A549 (cell line): Measurements from ENCODE around the gene ZNF341. TPM values are rescaled to one million over a fixed set of nuclear protein-coding genes. Genes with fewer than 3 reads are reported as not detected.

Source experiments
- ATAC-seq, 2 experiments: fragments of 200-7000 bp in 1 of 2; fragments of >200 bp in 1 of 2; cut with Nextera tagmentation in 1 of 2; cut with Tn5 transposase in 1 of 2; 3 replicates each; pipeline versions ENCODE4 v1.8.0 to v1.9.1; 2018 to 2020; ENCODE audit warnings: mild to moderate bottlenecking in 1 of 2, moderate library complexity in 1 of 2
- CTCF ChIA-PET: fragments of 300-600 bp; sonication (Branson Sonifier 250); formaldehyde crosslinking; extraction: SDS; loops from one replicate; lab custom pipeline; 2021; ENCODE audit warnings: antibody characterized with exemption, inconsistent platforms; lab: Yijun Ruan, JAX
- POLR2A ChIA-PET: fragments of 350-600 bp; formaldehyde crosslinking; extraction: SDS; loops from one replicate; lab custom pipeline; 2021; ENCODE audit warnings: antibody characterized with exemption, inconsistent platforms; lab: Yijun Ruan, JAX
- DNase-seq, 2 experiments: peaks; one replicate each; pipeline versions ENCODE4 v3.0.0 to v3.0.0-alpha.2; 2011 to 2016; ENCODE audit warnings: low read depth in 1 of 2, low spot score in 1 of 2
- FAIRE-seq: peaks from 2 replicates; lab custom pipeline; 2011; peaks lifted over from hg19 to GRCh38; lab: Jason Lieb, UNC
- H3K27ac ChIP-seq, 2 experiments: fragments of >200 bp; sonication (Bioruptor Twin); formaldehyde crosslinking; 3 replicates each; pipeline ENCODE4 v1.5.1; 2016 to 2017
- H3K4me1 ChIP-seq: fragments of >200 bp; sonication (Bioruptor Twin); formaldehyde crosslinking; 3 replicates; pipeline ENCODE4 v1.6.1; 2016
- H3K4me2 ChIP-seq: fragments of >200 bp; sonication (Bioruptor Twin); formaldehyde crosslinking; 3 replicates; pipeline ENCODE4 v1.6.1; 2016
- H3K4me3 ChIP-seq: fragments of >200 bp; sonication (Bioruptor Twin); formaldehyde crosslinking; 3 replicates; pipeline ENCODE4 v1.5.1; 2016
- H3K9me3 ChIP-seq: fragments of >200 bp; sonication (Bioruptor Twin); formaldehyde crosslinking; 3 replicates; pipeline ENCODE4 v1.6.1; 2016
- CBX2 ChIP-seq: fragments of 200-600 bp; sonication (generic); IDR thresholded peaks from 2 replicates; pipeline ENCODE4 v1.6.1; 2016; ENCODE audit warnings: low read depth, mild to moderate bottlenecking, borderline replicate concordance
- CBX8 ChIP-seq: fragments of 200-600 bp; sonication (generic); IDR thresholded peaks from 2 replicates; pipeline ENCODE4 v1.6.1; 2016
- EP300 ChIP-seq, 2 experiments: fragments of >200 bp; sonication (Bioruptor Twin); formaldehyde crosslinking; IDR thresholded peaks; 2 replicates in 1 of 2; 3 replicates in 1 of 2; pipeline ENCODE4 v1.6.1; 2016 to 2017
- FOSB ChIP-seq: fragments of 250-450 bp; sonication (Bioruptor Pico); IDR thresholded peaks from 2 replicates; pipeline ENCODE4 v1.5.0; 2020; ENCODE audit warnings: mild to moderate bottlenecking, moderate library complexity
- FOSL2 ChIP-seq, 2 experiments: fragments of 450-650 bp in 1 of 2; fragments of >200 bp in 1 of 2; sonication (Bioruptor Twin) in 1 of 2; formaldehyde crosslinking; IDR thresholded peaks; 2 replicates each; pipeline versions ENCODE4 v1.5.0 to v1.6.1; 2016 to 2020; ENCODE audit warnings: mild to moderate bottlenecking in 1 of 2, moderate library complexity in 1 of 2
- HEYL ChIP-seq: fragments of 250-450 bp; sonication (Bioruptor Pico); IDR thresholded peaks from 2 replicates; pipeline ENCODE4 v1.8.0; 2021; ENCODE audit warnings: mild to moderate bottlenecking, moderate library complexity
- JUNB ChIP-seq: fragments of >200 bp; sonication (Bioruptor Twin); formaldehyde crosslinking; IDR thresholded peaks from 2 replicates; pipeline ENCODE4 v1.6.1; 2016
- KDM5A ChIP-seq: fragments of 200-600 bp; sonication (generic); IDR thresholded peaks from 2 replicates; pipeline ENCODE4 v1.6.1; 2016; ENCODE audit warnings: antibody characterized with exemption, mild to moderate bottlenecking
- MAFK ChIP-seq: fragments of 450-650 bp; IDR thresholded peaks from 2 replicates; pipeline ENCODE4 v1.6.1; 2014; ENCODE audit not compliant: partially characterized antibody
- MAZ ChIP-seq: fragments of 150-350 bp; IDR thresholded peaks from 2 replicates; pipeline ENCODE4 v1.6.1; 2014; ENCODE audit warnings: antibody characterized with exemption, low read depth, low read length, borderline replicate concordance
- MYC ChIP-seq: IDR thresholded peaks from 2 replicates; pipeline ENCODE4 v1.6.1; 2012; ENCODE audit warnings: mild to moderate bottlenecking, inconsistent platforms, low read length, improper control_type of control experiment, borderline replicate concordance
- NPAS2 ChIP-seq: fragments of 250-450 bp; sonication (Bioruptor Pico); IDR thresholded peaks from 2 replicates; pipeline ENCODE4 v1.8.0; 2022; ENCODE audit warnings: mild to moderate bottlenecking, moderate library complexity, borderline replicate concordance
- PHF8 ChIP-seq: fragments of 200-600 bp; sonication (generic); IDR thresholded peaks from 2 replicates; pipeline ENCODE4 v1.6.1; 2016; ENCODE audit warnings: low read depth, mild to moderate bottlenecking, antibody characterized with exemption, moderate library complexity, borderline replicate concordance
- RCOR1 ChIP-seq: fragments of 150-350 bp; IDR thresholded peaks from 2 replicates; pipeline ENCODE4 v1.6.1; 2014; ENCODE audit warnings: antibody characterized with exemption, low read length, low read depth
- RNF2 ChIP-seq: fragments of 200-600 bp; sonication (generic); IDR thresholded peaks from 2 replicates; pipeline ENCODE4 v1.6.1; 2016; ENCODE audit warnings: low read depth, mild to moderate bottlenecking, antibody characterized with exemption, moderate library complexity, borderline replicate concordance
- TFCP2L1 ChIP-seq: fragments of 250-450 bp; sonication (Bioruptor Pico); IDR thresholded peaks from 2 replicates; pipeline ENCODE4 v1.5.0; 2021; ENCODE audit warnings: mild to moderate bottlenecking
- ZC3H11A ChIP-seq: fragments of 450-650 bp; IDR thresholded peaks from 2 replicates; pipeline ENCODE4 v1.6.1; 2014; ENCODE audit warnings: antibody characterized with exemption, mild to moderate bottlenecking
- WGBS: methylation state at CpG from one replicate; pipeline ENCODE4 v1.1.6; 2017; ENCODE audit errors: missing lambda C conversion rate; 5-methylcytosine and 5-hydroxymethylcytosine counted together
- polyA plus RNA-seq, 4 experiments: library from polyadenylated mRNA; depleted of rRNA in 3 of 4; stranded (reverse); fragments of >200 nt; fragmentation: RNase III in 1 of 4; extraction: RNeasy Plus Mini Kit Qiagen cat#74134 plus additional on column Dnase treatment in 1 of 4; gene quantifications; 2 replicates in 3 of 4; 3 replicates in 1 of 4; pipeline ENCODE4 v1.2.3, GENCODE V29; 2011 to 2017
- TF ChIP-seq, protein P1 (sequence below): fragments of 250-450 bp; sonication (Bioruptor Pico); IDR thresholded peaks from 2 replicates; pipeline ENCODE4 v1.5.0; 2020; ENCODE audit warnings: low read depth, mild to moderate bottlenecking, moderate library complexity
- TF ChIP-seq, protein P2 (sequence below): fragments of 450-650 bp; IDR thresholded peaks from 2 replicates; pipeline ENCODE4 v1.6.1; 2014; ENCODE audit warnings: antibody characterized with exemption
- TF ChIP-seq, protein P3 (sequence below): fragments of >200 bp; sonication (Bioruptor Twin); formaldehyde crosslinking; IDR thresholded peaks from 2 replicates; pipeline ENCODE4 v1.6.1; 2016
- TF ChIP-seq, protein P4 (sequence below): fragments of >200 bp; sonication (Bioruptor Twin); formaldehyde crosslinking; IDR thresholded peaks from 3 replicates; pipeline ENCODE4 v1.6.1; 2016
- TF ChIP-seq, protein P5 (sequence below): fragments of 250-450 bp; sonication (Bioruptor Pico); IDR thresholded peaks from 2 replicates; pipeline ENCODE4 v1.5.0; 2021; ENCODE audit warnings: mild to moderate bottlenecking, moderate library complexity, borderline replicate concordance

ZNF341 gene
- polyA plus RNA-seq, 2 of the 4 experiments (the other 2 are of a cell fraction) = 2.1 to 4.1 TPM

DNA sequence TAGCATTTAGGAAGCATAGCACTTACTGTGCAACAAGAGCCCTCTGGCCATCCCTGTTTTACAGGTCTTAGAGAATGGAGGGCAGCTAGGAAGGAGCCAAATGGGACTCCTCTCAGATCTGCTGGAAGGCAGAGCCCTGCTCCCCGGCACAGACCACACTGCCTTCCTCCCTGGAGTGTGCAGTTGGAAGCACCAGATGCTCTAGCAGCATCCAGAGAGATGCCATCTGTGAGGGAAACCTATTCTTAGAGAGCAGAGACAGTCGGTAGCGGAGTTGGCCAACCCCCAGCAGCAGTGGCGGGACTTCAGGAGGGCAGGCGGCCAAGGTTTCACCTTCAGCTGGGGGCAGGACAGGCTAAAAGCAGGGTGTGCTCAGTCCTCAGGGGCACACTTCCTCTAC is 28.9 kb upstream of the ZNF341 start:
- 76% methylated on average over 5 of the region's 5 CpGs for WGBS
- Histone ChIP-seq H3K4me3 (no peak overlapping the region), H3K4me1 (0 out of 3 replicates have a peak, but pooled peaks cover 3% of the 10 kb centered on the region), H3K9me3 (no peaks in the 10 kb centered on the region), H3K4me2 (no peak overlapping the region), H3K27ac (no peak overlapping the region)
- peak; percentile 43 to 56; a peak in 2 of 6 replicates for ATAC-seq
- ChIA-PET POLR2A (no interaction called here), CTCF (interaction anchor here (0.9 kb wide), 1 partner anchor 419 kb away, joined by 3 read pairs; no protein-coding TSS in a partner anchor)
- no peak for DNase-seq
- no peak for FAIRE-seq
- TF ChIP-seq, protein P1, sequence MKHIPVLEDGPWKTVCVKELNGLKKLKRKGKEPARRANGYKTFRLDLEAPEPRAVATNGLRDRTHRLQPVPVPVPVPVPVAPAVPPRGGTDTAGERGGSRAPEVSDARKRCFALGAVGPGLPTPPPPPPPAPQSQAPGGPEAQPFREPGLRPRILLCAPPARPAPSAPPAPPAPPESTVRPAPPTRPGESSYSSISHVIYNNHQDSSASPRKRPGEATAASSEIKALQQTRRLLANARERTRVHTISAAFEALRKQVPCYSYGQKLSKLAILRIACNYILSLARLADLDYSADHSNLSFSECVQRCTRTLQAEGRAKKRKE (CRISPR knock-in tag) = no peak
- no peak for TF ChIP-seq CBX2
- TF ChIP-seq, protein P2, sequence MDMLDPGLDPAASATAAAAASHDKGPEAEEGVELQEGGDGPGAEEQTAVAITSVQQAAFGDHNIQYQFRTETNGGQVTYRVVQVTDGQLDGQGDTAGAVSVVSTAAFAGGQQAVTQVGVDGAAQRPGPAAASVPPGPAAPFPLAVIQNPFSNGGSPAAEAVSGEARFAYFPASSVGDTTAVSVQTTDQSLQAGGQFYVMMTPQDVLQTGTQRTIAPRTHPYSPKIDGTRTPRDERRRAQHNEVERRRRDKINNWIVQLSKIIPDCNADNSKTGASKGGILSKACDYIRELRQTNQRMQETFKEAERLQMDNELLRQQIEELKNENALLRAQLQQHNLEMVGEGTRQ = no peak
- TF ChIP-seq FOSL2 (IDR thresholded peaks at IDR 0.05) = no peak
- no peak for TF ChIP-seq FOSL2 (CRISPR knock-in tag; IDR thresholded peaks at IDR 0.05)
- TF ChIP-seq MAZ = no peak
- TF ChIP-seq TFCP2L1 (CRISPR knock-in tag) = no peak
- no peak for TF ChIP-seq NPAS2
- TF ChIP-seq KDM5A = no peak
- no peak for TF ChIP-seq ZC3H11A

DNA sequence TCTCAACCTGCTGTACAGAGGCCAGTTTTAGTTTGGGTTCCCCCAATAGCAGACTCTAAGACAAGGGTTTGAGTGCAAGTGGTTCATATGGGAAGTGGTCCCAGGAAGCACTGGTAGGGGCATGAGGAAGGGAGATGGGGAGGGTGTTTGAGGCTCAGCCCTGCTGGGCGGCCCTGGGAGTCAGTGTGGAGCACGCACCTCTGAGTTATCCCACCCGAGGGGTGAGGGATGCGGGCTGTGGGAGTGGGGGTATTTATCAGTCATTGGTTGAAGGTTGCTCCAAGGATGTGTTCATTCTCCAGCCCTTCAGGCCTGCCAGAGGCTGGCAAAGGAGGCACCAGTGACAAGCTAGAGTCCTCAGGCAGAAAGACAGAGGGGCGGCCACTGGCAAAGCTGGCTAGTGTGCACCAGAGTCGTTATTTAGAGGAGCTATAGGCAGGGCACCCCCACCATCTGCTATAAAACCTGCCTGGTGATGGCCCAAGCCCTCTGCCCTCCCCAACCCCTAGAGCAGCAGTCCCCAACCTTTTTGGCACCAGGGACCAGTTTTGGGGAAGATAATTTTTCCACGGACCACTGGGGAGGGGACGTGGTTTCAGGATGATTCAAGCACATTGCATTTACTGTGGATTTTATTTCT is 28.2 kb upstream of the ZNF341 start:
- no peak for FAIRE-seq
- TF ChIP-seq CBX8 = no peak
- TF ChIP-seq PHF8 = no peak
- no peak for TF ChIP-seq ZC3H11A
- TF ChIP-seq, protein P3, sequence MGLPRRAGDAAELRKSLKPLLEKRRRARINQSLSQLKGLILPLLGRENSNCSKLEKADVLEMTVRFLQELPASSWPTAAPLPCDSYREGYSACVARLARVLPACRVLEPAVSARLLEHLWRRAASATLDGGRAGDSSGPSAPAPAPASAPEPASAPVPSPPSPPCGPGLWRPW = no peak
- TF ChIP-seq, protein P4, sequence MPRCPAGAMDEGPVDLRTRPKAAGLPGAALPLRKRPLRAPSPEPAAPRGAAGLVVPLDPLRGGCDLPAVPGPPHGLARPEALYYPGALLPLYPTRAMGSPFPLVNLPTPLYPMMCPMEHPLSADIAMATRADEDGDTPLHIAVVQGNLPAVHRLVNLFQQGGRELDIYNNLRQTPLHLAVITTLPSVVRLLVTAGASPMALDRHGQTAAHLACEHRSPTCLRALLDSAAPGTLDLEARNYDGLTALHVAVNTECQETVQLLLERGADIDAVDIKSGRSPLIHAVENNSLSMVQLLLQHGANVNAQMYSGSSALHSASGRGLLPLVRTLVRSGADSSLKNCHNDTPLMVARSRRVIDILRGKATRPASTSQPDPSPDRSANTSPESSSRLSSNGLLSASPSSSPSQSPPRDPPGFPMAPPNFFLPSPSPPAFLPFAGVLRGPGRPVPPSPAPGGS = no peak
- no peak for TF ChIP-seq FOSB
- TF ChIP-seq RCOR1 = no peak
- TF ChIP-seq, protein P5, sequence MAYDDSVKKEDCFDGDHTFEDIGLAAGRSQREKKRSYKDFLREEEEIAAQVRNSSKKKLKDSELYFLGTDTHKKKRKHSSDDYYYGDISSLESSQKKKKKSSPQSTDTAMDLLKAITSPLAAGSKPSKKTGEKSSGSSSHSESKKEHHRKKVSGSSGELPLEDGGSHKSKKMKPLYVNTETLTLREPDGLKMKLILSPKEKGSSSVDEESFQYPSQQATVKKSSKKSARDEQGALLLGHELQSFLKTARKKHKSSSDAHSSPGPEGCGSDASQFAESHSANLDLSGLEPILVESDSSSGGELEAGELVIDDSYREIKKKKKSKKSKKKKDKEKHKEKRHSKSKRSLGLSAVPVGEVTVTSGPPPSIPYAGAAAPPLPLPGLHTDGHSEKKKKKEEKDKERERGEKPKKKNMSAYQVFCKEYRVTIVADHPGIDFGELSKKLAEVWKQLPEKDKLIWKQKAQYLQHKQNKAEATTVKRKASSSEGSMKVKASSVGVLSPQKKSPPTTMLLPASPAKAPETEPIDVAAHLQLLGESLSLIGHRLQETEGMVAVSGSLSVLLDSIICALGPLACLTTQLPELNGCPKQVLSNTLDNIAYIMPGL (CRISPR knock-in tag) = no peak
- no peak for TF ChIP-seq HEYL
- TF ChIP-seq MAFK = no peak
- TF ChIP-seq MYC = no peak
- no peak for TF ChIP-seq RNF2
- no peak for TF ChIP-seq EP300 (IDR thresholded peaks at IDR 0.05)
- no peak for TF ChIP-seq JUNB
- H3K9me3 ChIP-seq = no peaks in the 10 kb centered on the region
- DNase-seq = no peak
- H3K4me1 ChIP-seq = 0 out of 3 replicates have a peak, but pooled peaks cover 3% of the 10 kb centered on the region
- ChIA-PET CTCF (no interaction called here), POLR2A (no interaction called here)
- WGBS = 84% methylated on average over 8 of the region's 8 CpGs
- no peak; a peak in 2 of 6 replicates for ATAC-seq
- no peak overlapping the region for H3K27ac ChIP-seq
- no peak overlapping the region for H3K4me2 ChIP-seq
- H3K4me3 ChIP-seq = no peak overlapping the region
